OCI-M2 (cell line): ENCODE measurements around the gene ALG8.
"Not testable (repeated sequence)": the region's sequence is repeated elsewhere in the genome, so short reads cannot be mapped to it uniquely, and the experiment has no call there.

Experiments
- DNase-seq: peaks from one replicate; lab custom pipeline; 2025; ENCODE audit not compliant: unreplicated experiment; lab: John Stamatoyannopoulos, UW

Gene ALG8

DNA sequence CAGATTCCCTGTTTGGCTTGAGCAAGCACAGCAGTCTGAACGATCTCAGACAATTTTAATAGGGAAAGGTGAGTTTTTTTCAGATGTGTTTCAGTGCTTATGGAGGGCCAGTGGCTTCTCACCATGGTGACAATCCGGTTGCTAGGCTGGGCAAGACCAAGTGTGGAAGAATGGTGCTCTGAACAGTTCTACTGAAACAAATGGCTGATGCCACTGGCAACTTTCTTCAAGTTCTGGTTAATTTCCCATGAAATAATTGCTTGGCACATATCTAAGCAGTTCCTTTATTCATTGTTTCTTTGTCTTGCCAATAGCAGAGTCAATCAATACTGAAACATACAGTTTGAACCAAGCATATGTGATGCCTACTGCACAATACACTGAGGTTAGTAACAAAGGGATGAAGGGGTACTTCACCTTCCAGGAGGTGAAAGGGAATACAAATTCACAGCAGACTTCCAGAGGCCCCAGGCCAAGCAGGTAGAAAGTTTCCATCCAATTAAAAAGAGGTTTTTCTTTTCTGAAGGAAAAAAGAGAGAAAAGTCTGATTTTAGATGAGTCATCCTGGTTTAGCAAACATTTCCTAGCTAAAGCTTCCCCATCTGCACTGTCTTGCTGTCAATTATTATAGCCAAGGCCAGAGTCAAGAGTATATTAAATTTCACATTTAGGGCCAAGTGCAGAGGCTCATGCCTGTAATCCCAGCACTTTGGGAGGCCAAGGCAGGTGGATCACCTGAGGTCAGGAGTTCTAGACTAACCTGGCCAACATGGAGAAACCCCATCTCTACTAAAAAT, 38.6 kb downstream of the ALG8 start:
- no peak for DNase-seq

DNA sequence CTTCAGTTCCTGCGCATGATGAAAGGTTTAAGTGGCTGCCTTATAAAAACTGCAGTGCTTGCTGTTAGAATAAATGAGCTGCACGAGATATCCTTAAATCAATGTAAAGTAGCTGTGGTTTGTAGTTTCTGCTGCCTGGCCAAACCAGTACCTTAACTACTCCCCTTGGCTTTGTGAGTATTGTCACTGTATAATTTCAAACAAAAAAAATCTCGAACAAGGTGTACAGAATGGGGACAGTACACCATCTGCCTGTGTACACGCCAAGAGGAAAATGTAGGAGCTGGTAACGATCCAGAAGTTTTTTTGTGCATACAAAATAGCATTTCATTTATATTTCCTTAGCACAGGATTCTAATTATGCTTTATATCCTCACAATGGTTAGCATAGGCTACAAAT, 39.2 kb downstream of the ALG8 start:
- no peak for DNase-seq

DNA sequence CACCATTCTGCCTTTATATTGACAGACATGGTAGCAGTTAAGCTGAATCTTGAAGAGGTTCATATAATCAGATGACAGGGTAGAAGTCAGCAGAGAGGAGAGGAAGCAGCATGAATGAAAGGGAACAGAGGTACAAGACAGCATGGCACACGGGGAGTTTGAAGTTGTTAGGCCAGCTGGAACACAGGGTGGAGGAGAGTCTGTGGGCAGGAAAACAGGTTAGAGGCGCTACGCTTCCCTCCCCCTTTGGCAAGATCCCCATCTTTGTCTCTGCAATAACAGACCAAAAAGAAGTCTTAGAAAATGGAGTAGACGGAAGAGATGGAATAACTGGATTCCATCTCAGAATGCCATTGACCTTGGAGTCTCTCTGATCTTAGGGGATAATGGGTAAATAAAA, 39.8 kb downstream of the ALG8 start:
- no peak for DNase-seq

DNA sequence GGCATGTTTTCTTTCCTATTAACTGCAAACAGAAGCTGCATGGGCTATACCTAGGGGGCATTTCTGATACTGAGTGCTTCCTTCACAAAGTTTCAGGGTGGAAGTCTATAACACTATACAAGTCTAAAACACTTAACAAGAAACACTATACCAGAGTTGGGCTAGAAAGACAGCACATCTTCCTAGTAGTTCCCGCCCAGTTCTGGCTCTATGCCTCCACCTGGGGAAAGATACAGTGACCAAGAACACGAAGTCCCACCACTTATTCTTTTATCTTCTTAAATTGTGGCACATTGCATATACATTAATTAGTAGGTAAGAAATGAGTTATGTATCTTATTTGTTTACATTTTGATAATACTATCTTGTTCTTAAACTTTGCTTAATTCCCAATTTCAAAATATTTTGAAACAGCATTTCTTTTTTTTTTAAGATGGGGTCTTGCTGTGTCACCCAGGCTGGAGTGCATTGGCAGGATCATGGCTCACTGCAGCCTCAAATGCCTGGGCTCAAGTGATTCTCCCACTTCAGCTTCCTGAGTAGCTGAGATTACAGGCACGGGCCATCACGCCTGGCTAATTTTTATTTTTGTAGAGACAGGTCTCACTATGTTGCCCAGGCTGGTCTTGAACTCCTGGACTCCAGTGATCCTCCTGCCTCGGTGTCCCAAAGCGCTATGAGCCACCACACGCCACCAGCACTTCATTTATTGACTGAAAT, 41.6 kb downstream of the ALG8 start:
- DNase-seq = no peak

DNA sequence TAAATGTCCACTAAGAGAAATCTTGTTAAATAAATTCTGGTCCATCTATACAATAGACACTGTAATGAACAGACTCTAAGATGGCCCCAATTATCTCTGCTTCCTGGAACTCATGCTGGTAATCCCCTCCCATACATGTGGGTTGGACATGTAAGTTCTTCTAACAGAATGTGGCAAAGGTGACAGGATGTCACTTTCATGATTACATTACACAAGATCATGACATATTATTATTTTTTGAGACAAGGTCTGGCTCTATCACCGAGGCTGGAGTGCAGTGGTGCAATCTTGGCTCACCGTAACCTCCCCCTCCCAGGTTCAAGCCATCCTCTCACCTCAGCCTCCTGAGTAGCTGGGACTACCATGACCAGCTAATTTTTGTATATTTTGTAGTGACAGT, 45.2 kb downstream of the ALG8 start:
- DNase-seq = no peak

DNA sequence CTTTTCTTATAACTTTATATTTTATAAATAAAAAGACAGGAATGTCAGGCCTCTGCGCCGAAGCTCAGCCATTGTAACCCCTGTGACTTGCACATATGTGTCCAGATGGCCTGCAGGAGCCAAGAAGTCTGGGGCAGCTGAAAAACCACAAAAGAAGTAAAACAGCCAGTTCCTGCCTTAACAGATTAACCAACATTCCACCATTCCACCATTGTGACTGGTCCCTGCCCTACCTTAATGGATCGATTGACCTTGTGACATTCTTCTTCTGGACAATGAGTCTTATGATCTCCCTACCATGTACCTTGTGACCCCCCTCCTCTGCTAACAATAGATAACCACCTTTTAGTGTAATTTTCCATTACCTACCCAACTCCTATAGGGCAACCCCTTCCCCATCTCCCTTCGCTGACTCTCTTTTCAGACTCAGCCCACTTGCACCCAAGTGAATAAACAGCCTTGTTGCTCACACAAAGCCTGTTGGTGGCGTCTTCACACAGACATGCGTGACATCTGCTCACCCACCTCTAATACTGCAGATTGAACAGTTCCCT, 52.8 kb downstream of the ALG8 start:
- not testable (repeated sequence) for DNase-seq

DNA sequence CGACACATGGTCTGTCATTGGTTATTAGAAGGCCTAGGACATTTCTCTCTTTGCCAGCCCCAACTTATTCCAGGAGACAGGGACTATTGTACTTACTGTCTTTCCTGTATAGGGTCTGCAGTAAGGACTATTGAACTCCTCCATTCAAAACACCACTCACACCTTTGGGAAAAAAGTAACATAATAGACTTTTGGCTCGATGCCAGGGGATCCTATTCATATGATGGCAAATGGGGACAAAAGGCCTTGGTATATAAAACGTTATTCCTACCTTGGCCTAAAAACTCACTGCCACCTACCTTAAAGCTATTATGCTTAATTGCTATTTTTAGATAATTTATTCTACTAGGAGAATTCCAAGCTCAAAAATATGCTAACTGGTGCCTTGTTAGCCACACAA, 53.5 kb downstream of the ALG8 start:
- no peak for DNase-seq

DNA sequence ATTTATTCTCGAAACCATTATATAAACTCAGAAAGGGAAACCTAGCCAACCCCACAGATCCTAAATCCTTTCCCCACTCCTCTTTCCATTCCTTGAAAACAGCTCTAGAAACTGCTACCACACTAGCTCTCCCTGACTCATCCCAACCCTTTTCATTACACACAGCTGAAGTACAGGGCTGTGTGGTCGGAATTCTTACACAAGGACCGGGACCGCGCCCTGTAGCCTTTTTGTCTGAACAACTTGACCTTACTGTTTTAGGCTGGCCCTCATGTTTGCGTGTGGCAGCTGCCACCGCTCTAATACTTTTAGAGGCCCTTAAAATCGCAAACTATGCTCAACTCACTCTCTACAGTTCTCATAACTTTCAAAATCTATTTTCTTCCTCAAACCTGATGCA, 54.9 kb downstream of the ALG8 start:
- DNase-seq = not testable (repeated sequence)

DNA sequence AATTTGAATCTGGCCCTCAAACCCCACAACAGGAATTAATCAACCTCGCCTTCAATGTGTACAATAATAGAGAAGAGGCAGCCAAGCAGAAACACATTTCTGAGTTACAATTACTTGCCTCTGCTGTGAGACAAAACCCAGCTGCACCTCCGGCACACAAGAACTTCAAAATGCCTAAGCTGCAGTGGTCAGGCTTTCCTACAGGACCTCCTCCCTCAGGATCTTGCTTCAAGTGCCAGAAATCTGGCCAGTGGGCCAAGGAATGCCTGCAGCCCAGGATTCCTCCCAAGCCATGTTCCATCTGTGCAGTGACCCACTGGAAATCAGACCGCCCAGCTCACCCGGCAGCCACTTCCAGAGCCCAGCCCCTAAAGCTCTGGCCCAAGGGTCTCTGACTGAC, 56.4 kb downstream of the ALG8 start:
- DNase-seq = no peak

DNA sequence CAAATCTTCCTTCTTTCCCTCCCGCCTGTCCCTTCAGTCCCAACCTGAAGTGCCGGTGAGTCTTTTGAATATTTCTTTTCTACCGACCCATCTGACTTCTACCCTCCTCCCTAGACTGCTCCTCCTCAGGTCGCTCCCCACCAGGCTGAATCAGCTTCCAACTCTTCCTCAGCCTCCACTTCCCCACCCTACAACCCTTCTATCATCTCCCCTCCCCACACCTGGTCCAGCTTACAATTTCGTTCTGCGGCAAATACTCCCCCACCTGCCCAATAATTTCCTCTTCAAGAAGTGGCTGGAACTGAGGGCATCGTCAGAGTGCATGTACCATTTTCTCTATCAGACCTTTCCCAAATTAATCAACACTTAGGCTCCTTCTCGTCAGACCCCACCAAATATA, 57.3 kb downstream of the ALG8 start:
- no peak for DNase-seq

DNA sequence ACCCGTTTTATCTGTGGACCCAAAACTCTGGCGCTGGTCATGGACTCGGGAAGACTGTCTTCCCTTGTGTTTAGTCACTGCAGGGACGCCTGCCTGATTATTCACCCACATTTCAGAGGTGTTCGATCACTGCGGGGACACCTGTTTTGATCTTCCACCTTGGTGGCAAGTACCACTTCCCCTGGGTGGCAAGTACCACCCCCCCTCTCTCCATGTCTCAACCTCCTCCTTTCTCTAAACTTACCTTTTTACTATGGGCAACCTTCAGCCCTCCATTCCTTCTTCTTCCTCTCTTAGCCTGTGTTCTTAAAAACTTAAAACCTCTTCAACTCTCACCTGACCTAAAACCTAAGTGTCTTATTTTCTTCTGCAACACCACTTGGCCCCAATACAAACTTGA, 57.8 kb downstream of the ALG8 start:
- no peak for DNase-seq

DNA sequence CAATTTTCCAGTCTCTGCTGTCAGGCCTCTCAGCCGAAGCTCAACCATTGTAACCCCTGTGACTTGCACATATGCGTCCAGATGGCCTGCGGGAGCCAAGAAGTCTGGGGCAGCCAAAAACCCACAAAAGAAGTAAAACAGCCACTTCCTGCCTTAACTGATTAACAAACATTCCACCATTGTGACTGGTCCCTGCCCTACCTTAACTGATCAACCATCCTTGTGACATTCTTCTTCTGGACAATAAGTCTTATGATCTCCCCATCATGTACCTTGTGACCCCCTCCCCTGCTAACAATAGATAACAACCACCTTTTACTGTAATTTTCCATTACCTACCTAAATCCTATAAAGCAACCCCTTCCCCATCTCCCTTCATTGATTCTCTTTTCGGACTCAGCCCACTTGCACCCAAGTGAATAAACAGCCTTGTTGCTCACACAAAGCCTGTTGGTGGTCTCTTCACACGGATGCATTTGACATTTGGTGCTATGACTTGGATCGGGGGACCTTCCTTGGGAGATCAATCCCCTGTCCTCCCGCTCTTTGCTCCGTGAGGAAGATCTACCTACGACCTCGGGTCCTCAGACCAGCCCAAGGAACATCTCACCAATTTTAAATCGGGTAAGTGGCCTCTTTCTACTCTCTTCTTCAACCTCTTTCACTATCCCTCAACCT, 58.5 kb downstream of the ALG8 start:
- DNase-seq = no peak

DNA sequence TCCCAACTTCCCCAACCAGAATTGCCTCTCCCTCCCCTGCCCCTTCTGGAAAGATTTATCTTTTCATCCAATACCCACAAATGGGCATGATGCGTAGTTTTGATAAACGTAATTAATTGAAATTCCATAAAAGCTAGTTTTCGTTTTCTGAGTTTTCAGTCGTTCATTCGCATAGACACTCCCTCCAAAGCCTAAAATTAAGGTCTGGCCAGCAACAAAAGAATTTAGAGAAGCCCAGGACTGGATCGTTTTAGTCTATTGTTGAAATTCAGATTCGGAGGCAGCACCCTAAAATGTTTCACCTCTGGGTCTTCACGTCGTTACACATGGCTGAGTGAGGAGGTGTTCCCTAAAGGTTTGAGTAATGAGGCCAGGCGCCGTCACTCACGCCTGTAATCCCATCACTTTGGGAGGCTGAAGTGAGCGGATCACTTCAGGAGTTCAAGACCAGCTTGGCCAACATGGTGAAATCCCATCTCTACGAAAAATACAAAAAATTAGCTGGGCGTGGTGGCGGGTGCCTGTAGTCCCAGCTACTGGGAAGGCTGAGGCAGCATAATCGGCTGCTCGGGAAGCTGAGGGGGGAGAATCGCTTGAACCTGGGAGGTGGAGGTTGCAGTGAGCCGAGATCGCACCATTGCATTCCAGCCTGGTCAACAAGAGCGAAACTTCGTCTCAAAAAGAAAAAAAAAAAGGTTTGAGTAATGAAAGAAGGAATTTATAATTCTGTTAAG, 59.2 kb downstream of the ALG8 start:
- DNase-seq = no peak

DNA sequence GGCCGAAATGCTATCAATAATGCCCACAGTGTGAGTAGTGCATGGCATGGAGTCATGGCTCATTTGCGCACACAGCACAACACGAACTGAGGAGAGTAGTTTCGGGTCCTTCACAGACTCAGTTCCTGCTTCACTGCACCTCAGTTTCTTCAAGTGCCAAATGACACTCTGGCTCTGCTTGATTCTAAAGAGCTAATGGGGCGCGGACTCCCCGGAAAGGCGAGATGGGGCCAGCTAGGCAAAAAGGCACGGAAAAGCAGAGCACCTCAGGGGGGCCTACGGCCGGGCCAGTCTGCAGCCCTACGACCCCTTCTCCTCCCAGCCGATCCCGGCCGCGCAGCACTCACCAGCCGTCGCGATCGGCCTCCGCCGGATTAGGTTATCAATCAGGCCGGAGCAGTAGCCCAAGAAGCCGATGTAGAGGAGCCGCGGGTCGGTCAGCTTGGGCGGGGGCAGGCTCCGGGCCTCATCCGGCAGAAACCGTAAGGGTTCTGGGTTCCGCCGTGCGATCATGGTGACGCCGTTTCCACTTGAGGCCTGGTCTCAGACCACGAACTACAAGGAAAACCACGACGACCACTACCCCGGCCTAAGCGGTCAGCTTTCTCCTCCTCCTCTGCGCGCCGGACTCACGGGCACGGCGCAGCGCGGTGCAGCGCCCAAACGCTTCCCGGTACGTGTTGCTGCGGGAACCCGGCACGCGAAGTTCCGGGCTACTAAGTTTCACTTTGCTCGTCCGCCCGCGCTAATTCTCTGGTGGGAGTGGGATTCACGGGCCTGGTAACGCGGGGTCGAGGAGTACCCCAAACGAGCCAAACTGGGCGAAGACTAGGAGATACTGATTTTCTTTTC, 60.0 kb downstream of the ALG8 start, which contains the start of gene NDUFC2:
Gene NDUFC2 (minus strand): TSS at position 631 of the 852 bp plus-strand sequence. CDS start 118 bp downstream, at position 513.
- peak; percentile 33 for DNase-seq

DNA sequence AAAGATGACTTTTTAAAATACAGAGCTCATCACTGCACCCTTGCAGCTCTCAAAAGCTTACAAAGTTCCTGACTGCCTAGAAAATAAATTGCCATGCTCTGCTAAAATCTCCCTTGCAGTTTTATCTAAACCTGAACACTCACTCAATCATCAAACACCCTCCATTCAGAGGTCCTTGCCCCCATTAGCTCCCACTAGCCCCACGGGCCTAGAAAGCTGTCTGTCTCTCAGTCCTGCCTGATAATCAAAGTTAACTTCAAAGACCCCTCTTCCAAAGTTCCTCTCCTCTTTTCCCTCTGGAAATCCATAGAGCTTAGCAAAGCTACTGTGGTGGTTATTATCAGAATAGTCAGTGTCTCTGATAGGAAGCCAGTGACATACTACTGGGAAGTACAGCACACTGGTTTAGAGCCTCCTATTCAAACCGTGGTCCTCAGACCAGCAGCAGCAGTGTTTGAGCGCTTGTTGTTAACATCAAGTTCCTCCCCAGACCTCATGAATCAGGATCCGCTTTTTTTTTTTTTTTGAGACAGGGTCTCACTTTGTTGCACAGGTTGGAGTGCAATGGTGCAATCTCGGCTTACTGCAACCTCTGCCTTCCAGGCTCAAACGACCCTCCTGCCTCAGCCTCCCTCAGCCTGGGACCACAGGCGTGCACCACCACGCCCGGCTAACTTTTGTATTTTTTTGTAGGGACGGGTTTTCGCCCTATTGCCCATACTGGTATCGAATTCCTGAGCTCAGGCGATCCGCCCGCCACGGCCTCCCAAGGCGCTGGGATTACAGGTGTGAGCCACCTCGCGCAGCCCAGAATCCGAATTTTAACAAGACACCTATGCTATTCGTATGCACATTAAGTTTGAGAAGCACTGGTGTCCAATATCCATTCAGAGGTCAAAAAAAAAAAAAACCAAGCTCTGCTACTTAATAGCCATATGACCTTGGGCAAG, 60.9 kb downstream of the ALG8 start:
- no peak for DNase-seq

DNA sequence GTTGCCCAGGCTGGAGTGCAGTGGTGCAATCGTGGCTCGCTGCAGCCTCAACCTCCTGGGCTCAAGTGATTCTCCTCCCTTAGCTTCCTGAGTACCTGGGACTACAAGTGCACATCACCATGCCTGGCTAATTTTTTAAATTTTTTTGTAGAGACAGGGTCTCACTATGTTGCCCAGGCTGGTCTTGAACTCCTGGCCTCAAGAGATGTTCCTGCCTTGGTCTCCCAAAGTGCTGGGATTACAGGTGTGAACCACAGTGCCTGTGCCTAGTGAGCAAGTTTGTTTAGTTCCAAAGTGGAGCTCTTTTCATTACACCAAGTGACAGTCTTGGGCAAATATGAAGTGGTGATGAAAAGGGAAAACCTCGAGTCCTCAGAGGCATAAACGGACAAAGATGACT, 61.8 kb downstream of the ALG8 start:
- not testable (repeated sequence) for DNase-seq

DNA sequence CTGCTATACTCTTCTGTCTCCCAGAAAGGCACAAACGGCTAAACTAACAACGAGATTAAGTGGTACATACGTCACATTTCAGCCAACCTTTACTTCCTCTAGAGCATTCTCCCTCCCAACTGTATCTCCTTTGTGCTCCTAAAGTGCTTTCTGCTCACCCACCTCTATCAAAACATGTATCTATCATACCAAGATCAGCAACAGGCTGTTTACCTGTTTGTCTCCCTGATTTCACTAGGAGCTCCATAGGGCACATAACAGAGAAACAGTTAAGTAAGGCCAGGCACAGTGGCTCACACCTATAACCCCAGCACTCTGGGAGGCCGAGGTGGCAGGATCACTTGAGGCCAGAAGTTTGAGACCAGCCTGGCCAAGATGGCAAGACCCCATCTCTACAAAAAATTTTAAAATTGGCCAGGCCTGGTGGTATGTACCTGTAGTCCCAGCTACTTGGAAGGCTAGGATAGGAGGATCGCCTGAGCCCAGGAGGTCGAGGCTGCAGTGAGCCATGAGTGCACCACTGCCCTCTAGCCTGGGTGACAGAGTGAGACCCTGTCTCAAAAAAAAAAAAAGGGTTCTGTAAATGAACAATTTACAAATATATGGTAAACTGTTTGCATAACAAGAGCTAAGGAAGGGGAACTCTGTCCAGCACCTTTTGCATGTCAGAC, 62.6 kb downstream of the ALG8 start:
- DNase-seq = no peak

DNA sequence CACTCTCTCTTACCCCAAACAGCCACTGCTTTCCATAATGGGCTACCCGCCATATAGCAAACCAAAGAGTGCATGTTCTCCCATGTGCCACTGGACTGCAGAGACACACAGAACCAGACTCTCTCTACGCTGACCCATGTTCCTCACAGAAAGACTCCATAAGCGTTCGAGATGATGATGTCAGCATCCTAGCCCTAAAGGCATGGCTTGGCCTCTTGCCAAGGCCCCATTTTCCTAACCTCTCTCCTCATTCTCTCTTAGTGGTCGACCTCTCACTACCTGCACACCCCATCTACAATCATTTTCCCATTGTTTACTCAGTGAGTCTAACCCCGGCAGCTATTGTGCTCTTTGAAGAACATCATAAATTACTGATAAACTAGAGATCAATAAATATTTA, 64.7 kb downstream of the ALG8 start:
- DNase-seq = no peak
